Lower lobe of right lung (tissue), 2 donors: Measurements from ENCODE around the gene RPS17. TPM values are rescaled to one million over a fixed set of nuclear protein-coding genes. Genes with fewer than 3 reads are reported as not detected.
A peak's percentile ranks its signal among the peaks of the same experiment; 100 is the strongest.

Experiments
- ATAC-seq, 2 donors: fragments of 200-7000 bp; cut with Tn5 transposase; one replicate each; pipeline ENCODE4 v1.9.1; 2020 to 2022; ENCODE audit warnings: mild to moderate bottlenecking in 2 of 2, moderate library complexity in 2 of 2
- DNase-seq: peaks from one replicate; pipeline ENCODE4 v3.0.0-alpha.2; 2020
- H3K27ac ChIP-seq: fragments of 200-600 bp; one replicate; pipeline ENCODE4 v1.8.0; 2022
- H3K27me3 ChIP-seq: fragments of 200-600 bp; one replicate; pipeline ENCODE4 v1.8.0; 2022; ENCODE audit warnings: low read depth
- H3K36me3 ChIP-seq: fragments of 200-600 bp; one replicate; pipeline ENCODE4 v1.8.0; 2022; ENCODE audit warnings: mild to moderate bottlenecking
- H3K4me1 ChIP-seq: fragments of 200-600 bp; one replicate; pipeline ENCODE4 v1.8.0; 2022
- H3K4me3 ChIP-seq: fragments of 200-600 bp; one replicate; pipeline ENCODE4 v1.8.0; 2022; ENCODE audit warnings: mild to moderate bottlenecking
- H3K9me3 ChIP-seq: fragments of 200-600 bp; one replicate; pipeline ENCODE4 v1.8.0; 2022
- intact Hi-C: fragments of 100-400 bp; cut with DNase I; formaldehyde crosslinking; loops from one replicate; pipeline ENCODE4 v1.11.0; 2022
- total RNA-seq: library from RNA; stranded (reverse); fragmentation: NEBNext Ultra II Directional; extraction: Animal tissue kit (Norgen Biotek cat#: 25700); gene quantifications from one replicate; pipeline ENCODE4 v1.2.1, GENCODE V29; 2021
- TF ChIP-seq, protein P1 (sequence below): fragments of 200-600 bp; IDR thresholded peaks from one replicate; pipeline ENCODE4 v1.8.0; 2022; ENCODE audit warnings: antibody characterized with exemption, mild to moderate bottlenecking
- donor health status: DM: no; HTN: yes; CAD: no; lungs with severe emphysema.

The RPS17 gene
- total RNA-seq, 1 donor from 2014 or later: 1,182 TPM

GRCh38 chr15:82543160-82543559 is 2.9 kb upstream of the RPS17 start:
- peaks cover 8% of the 10 kb centered on the region for H3K36me3 ChIP-seq
- intact Hi-C loops: no loop called here

GRCh38 chr15:82540984-82541431 is 751 bp upstream of the RPS17 start:
- Histone ChIP-seq H3K4me3 (peak overlapping the region; percentile 97), H3K27ac (peak overlapping the region; percentile 86), H3K36me3 (peaks cover 30% of the 10 kb centered on the region), H3K4me1 (peaks cover 26% of the 10 kb centered on the region), H3K27me3 (no peaks in the 10 kb centered on the region), H3K9me3 (no peaks in the 10 kb centered on the region)
- intact Hi-C loops: no loop called here
- DNase-seq: no peak
- peak; percentile 14 to 30 for ATAC-seq
- TF ChIP-seq, protein P1, sequence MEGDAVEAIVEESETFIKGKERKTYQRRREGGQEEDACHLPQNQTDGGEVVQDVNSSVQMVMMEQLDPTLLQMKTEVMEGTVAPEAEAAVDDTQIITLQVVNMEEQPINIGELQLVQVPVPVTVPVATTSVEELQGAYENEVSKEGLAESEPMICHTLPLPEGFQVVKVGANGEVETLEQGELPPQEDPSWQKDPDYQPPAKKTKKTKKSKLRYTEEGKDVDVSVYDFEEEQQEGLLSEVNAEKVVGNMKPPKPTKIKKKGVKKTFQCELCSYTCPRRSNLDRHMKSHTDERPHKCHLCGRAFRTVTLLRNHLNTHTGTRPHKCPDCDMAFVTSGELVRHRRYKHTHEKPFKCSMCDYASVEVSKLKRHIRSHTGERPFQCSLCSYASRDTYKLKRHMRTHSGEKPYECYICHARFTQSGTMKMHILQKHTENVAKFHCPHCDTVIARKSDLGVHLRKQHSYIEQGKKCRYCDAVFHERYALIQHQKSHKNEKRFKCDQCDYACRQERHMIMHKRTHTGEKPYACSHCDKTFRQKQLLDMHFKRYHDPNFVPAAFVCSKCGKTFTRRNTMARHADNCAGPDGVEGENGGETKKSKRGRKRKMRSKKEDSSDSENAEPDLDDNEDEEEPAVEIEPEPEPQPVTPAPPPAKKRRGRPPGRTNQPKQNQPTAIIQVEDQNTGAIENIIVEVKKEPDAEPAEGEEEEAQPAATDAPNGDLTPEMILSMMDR: no peak

More at GRCh38 chr15:82543160-82543559, 2.9 kb upstream of the RPS17 start:
- DNase-seq (no peak), ATAC-seq (no peak)
- no peak overlapping the region for H3K4me3 ChIP-seq
- H3K4me1 ChIP-seq: peaks cover 20% of the 10 kb centered on the region
- TF ChIP-seq, protein P1: no peak
- no peaks in the 10 kb centered on the region for H3K9me3 ChIP-seq
- H3K27me3 ChIP-seq: no peaks in the 10 kb centered on the region
- no peak overlapping the region for H3K27ac ChIP-seq

DNA sequence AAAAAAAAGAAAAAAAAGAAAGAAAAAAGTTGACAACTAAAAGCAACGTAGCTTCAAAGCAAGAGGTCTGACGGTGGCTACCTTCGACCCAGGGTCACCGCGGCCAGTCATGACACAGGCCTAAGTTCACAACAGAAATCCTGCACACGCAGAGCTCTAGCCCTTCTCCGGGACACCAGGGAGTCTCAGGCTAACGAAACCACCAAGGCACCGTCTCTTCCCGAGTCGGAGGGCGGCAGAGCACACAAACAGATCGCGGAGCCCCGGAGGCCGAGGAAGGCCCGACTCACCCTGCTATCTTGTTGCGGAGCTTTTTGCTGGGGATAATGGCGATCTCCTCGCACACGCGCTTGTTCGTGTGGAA is 584 bp downstream of the RPS17 start:
- Histone ChIP-seq H3K27me3 (no peaks in the 10 kb centered on the region), H3K9me3 (no peaks in the 10 kb centered on the region), H3K27ac (peak overlapping the region; percentile 86), H3K4me3 (peak overlapping the region; percentile 97), H3K36me3 (peaks cover 43% of the 10 kb centered on the region), H3K4me1 (peaks cover 26% of the 10 kb centered on the region)
- intact Hi-C loops: no loop called here
- peak; percentile 2 to 30 for ATAC-seq
- DNase-seq: no peak
- TF ChIP-seq, protein P1: no peak

- Histone ChIP-seq H3K4me1 (peaks cover 26% of the 10 kb centered on the region), H3K9me3 (no peaks in the 10 kb centered on the region), H3K27ac (peak overlapping the region; percentile 86), H3K36me3 (peaks cover 46% of the 10 kb centered on the region), H3K4me3 (peak overlapping the region; percentile 97), H3K27me3 (no peaks in the 10 kb centered on the region)
- intact Hi-C loops: no loop called here
- no peak for DNase-seq
- ATAC-seq: no peak
- TF ChIP-seq, protein P1: no peak
Measured at GRCh38 chr15:82538961-82539690, 1.1 kb downstream of the RPS17 start.

DNA sequence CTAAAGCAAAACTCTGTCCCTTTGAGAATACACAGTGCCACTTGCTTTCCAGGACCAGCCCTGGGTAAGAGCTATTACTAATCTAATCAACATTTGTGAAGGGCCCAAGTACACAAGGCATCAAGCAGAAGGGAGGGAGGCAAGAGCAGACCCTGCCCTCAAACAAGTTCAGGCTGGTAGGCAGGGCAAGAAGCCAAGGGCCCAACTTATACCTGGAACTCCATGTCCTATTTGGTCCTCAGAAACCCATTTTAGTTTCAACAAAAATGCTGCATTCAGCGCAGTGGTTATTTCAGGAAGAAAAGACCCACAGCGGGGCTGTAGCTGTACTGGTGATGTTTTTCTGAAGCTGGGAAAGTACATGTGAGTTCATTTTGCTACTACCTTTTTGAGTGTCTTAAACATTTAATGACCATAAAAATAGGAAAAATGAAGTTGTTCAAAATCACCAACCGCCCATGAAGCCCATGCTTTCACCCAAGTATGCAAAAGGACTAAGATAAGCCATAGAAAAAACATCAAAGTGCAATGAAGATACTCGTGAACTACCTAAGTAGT is 2.8 kb downstream of the RPS17 start:
- H3K27me3 ChIP-seq: no peaks in the 10 kb centered on the region
- H3K9me3 ChIP-seq: no peaks in the 10 kb centered on the region
- H3K4me3 ChIP-seq: no peak overlapping the region
- ATAC-seq (no peak), DNase-seq (no peak)
- H3K36me3 ChIP-seq: peaks cover 61% of the 10 kb centered on the region
- TF ChIP-seq, protein P1: no peak
- intact Hi-C loops: no loop called here
- H3K27ac ChIP-seq: no peak overlapping the region
- H3K4me1 ChIP-seq: peaks cover 26% of the 10 kb centered on the region
